ENCODE measurements around the gene PGAP3.

The PGAP3 gene

GRCh38 chr17:39660011-39660360, 27.9 kb downstream of the PGAP3 start:
- DNase-seq, result no peak
- H3K4me1 ChIP-seq (ENCODE audit: control extremely low read depth in 1 of 4, control insufficient read depth in 4 of 4, insufficient read depth in 4 of 4, low read length in 3 of 4), result peaks cover 0 to 71% (median 34%) of the 10 kb centered on the region in 4 experiments
- H3K36me3 ChIP-seq (ENCODE audit: control insufficient read depth in 4 of 4, insufficient read depth in 4 of 4, low read length in 3 of 4), result peaks cover 2 to 61% (median 29%) of the 10 kb centered on the region in 4 experiments
- H3K27ac ChIP-seq (ENCODE audit: insufficient read depth in 1 of 2, low read depth in 1 of 2, low read length in 2 of 2, poor library complexity in 1 of 2, severe bottlenecking in 2 of 2), result peak overlapping the region; percentile 64 to 79
- peak overlapping the region in 4 of 7 experiments; percentile 29 to 67 (median 50) for H3K4me3 ChIP-seq (ENCODE audit: control insufficient read depth in 1 of 7, extremely low read depth in 1 of 7, insufficient read depth in 4 of 7, low read depth in 2 of 7, low read length in 6 of 7)
- ChIA-PET POLR2A (no interaction called here), CTCF (interaction anchor here (1.0 to 22.5 kb wide), 3 partner anchors 10 to 34 kb away, joined by 4 to 445 read pairs (median 25); partner anchors contain the start of genes PNMT and PPP1R1B)
- no peaks in the 10 kb centered on the region for H3K27me3 ChIP-seq (replicated peaks in 2 of 5; ENCODE audit: control insufficient read depth in 4 of 5, insufficient read depth in 5 of 5, low read length in 4 of 5)
- WGBS (ENCODE audit: insufficient coverage), result 29% methylated on average over 5 of the region's 5 CpGs
- H3K9me3 ChIP-seq (ENCODE audit: control extremely low read depth in 1 of 5, control insufficient read depth in 4 of 5, insufficient read depth in 2 of 5, low read depth in 1 of 5, low read length in 4 of 5), result no peaks in the 10 kb centered on the region

GRCh38 chr17:39659279-39660010, 28.4 kb downstream of the PGAP3 start:
- CTCF ChIA-PET, result interaction anchor here (1.0 to 22.5 kb wide), 3 partner anchors 11 to 34 kb away, joined by 4 to 445 read pairs (median 25); partner anchors contain the start of genes PNMT and PPP1R1B
- peaks cover 4 to 61% (median 29%) of the 10 kb centered on the region in 4 experiments for H3K36me3 ChIP-seq (ENCODE audit: control insufficient read depth in 4 of 4, insufficient read depth in 4 of 4, low read length in 3 of 4)

DNA sequence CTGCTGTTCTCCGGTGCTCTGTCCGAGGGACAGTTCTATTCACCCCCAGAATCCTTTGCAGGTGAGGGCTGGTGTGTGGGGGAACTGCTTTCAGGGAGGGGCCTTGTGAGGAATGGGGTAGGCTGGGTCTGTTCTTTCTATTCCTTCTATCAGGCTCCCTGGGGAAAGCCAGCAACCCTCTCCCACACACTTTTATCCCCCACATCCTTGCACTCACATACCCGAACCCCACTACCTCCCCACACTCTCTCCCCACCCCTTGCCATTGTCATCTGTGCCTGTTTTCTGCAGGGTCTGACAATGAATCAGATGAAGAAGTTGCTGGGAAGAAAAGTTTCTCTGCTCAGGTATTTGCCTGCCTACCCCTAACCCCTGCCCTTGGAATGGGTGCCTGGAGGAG, 29.1 kb downstream of the PGAP3 start:
- Histone ChIP-seq H3K4me1 (ENCODE audit: control extremely low read depth in 1 of 4, control insufficient read depth in 4 of 4, insufficient read depth in 4 of 4, low read length in 3 of 4) (peaks cover 0 to 61% (median 30%) of the 10 kb centered on the region in 4 experiments), H3K4me3 (ENCODE audit: control insufficient read depth in 1 of 7, extremely low read depth in 1 of 7, insufficient read depth in 4 of 7, low read depth in 2 of 7, low read length in 6 of 7) (no peak overlapping the region), H3K36me3 (ENCODE audit: control insufficient read depth in 4 of 4, insufficient read depth in 4 of 4, low read length in 3 of 4) (peaks cover 4 to 61% (median 29%) of the 10 kb centered on the region in 4 experiments), H3K27me3 (replicated peaks in 2 of 5; ENCODE audit: control insufficient read depth in 4 of 5, insufficient read depth in 5 of 5, low read length in 4 of 5) (no peaks in the 10 kb centered on the region), H3K9me3 (ENCODE audit: control extremely low read depth in 1 of 5, control insufficient read depth in 4 of 5, insufficient read depth in 2 of 5, low read depth in 1 of 5, low read length in 4 of 5) (no peaks in the 10 kb centered on the region), H3K27ac (ENCODE audit: insufficient read depth in 1 of 2, low read depth in 1 of 2, low read length in 2 of 2, poor library complexity in 1 of 2, severe bottlenecking in 2 of 2) (peak overlapping the region; percentile 64 to 79)
- 100% methylated on average over 2 of the region's 3 CpGs for WGBS (ENCODE audit: insufficient coverage)
- DNase-seq, result no peak
- ChIA-PET CTCF (interaction anchor here (9.7 to 16.4 kb wide), 2 partner anchors 13 to 20 kb away, joined by 155 to 198 read pairs; partner anchors contain the start of genes PNMT, STARD3 and TCAP), POLR2A (no interaction called here)

More at GRCh38 chr17:39659279-39660010, 28.4 kb downstream of the PGAP3 start:
- POLR2A ChIA-PET, result no interaction called here
- Histone ChIP-seq H3K27ac (ENCODE audit: insufficient read depth in 1 of 2, low read depth in 1 of 2, low read length in 2 of 2, poor library complexity in 1 of 2, severe bottlenecking in 2 of 2) (peak overlapping the region; percentile 64 to 79), H3K4me3 (ENCODE audit: control insufficient read depth in 1 of 7, extremely low read depth in 1 of 7, insufficient read depth in 4 of 7, low read depth in 2 of 7, low read length in 6 of 7) (peak overlapping the region in 4 of 7 experiments; percentile 29 to 67 (median 50)), H3K27me3 (replicated peaks in 2 of 5; ENCODE audit: control insufficient read depth in 4 of 5, insufficient read depth in 5 of 5, low read length in 4 of 5) (no peaks in the 10 kb centered on the region), H3K9me3 (ENCODE audit: control extremely low read depth in 1 of 5, control insufficient read depth in 4 of 5, insufficient read depth in 2 of 5, low read depth in 1 of 5, low read length in 4 of 5) (no peaks in the 10 kb centered on the region), H3K4me1 (ENCODE audit: control extremely low read depth in 1 of 4, control insufficient read depth in 4 of 4, insufficient read depth in 4 of 4, low read length in 3 of 4) (peaks cover 0 to 67% (median 33%) of the 10 kb centered on the region in 4 experiments)
- peak; percentile 33 to 83 (median 74) for DNase-seq
- WGBS (ENCODE audit: insufficient coverage), result 14% methylated on average over 6 of the region's 15 CpGs

DNA sequence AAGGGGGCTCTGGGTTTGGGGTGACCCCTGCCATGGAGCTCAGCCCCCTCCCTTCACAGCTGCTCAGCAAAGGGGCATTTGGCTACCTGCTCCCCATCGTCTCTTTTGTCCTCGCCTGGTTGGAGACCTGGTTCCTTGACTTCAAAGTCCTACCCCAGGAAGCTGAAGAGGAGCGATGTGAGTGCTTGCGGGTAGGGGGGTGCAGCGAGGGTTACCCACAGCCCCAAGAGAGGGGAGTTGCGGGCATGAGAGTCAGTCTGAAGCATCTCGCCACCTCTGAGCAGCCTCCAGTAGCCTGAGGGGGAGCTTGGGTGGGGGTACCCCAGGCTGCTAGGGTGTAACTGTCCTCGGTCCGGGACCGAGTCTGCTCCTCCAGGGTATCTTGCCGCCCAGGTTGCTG, 29.5 kb downstream of the PGAP3 start:
- Histone ChIP-seq H3K9me3 (ENCODE audit: control extremely low read depth in 1 of 5, control insufficient read depth in 4 of 5, insufficient read depth in 2 of 5, low read depth in 1 of 5, low read length in 4 of 5) (no peaks in the 10 kb centered on the region), H3K4me1 (ENCODE audit: control extremely low read depth in 1 of 4, control insufficient read depth in 4 of 4, insufficient read depth in 4 of 4, low read length in 3 of 4) (peaks cover 0 to 58% (median 28%) of the 10 kb centered on the region in 4 experiments), H3K4me3 (ENCODE audit: control insufficient read depth in 1 of 7, extremely low read depth in 1 of 7, insufficient read depth in 4 of 7, low read depth in 2 of 7, low read length in 6 of 7) (no peak overlapping the region), H3K27me3 (replicated peaks in 2 of 5; ENCODE audit: control insufficient read depth in 4 of 5, insufficient read depth in 5 of 5, low read length in 4 of 5) (no peaks in the 10 kb centered on the region), H3K36me3 (ENCODE audit: control insufficient read depth in 4 of 4, insufficient read depth in 4 of 4, low read length in 3 of 4) (peaks cover 4 to 61% (median 29%) of the 10 kb centered on the region in 4 experiments), H3K27ac (ENCODE audit: insufficient read depth in 1 of 2, low read depth in 1 of 2, low read length in 2 of 2, poor library complexity in 1 of 2, severe bottlenecking in 2 of 2) (peak overlapping the region in 1 of 2 experiments; percentile 79)
- POLR2A ChIA-PET, result no interaction called here
- 95% methylated on average over 9 of the region's 11 CpGs for WGBS (ENCODE audit: insufficient coverage)
- CTCF ChIA-PET, result interaction anchor here (1.7 to 16.4 kb wide), 3 partner anchors 14 to 37 kb away, joined by 7 to 198 read pairs (median 155); partner anchors contain the start of genes PNMT, STARD3 and TCAP
- no peak for DNase-seq

- Histone ChIP-seq H3K9me3 (ENCODE audit: control extremely low read depth in 1 of 5, control insufficient read depth in 4 of 5, insufficient read depth in 2 of 5, low read depth in 1 of 5, low read length in 4 of 5) (no peaks in the 10 kb centered on the region), H3K36me3 (ENCODE audit: control insufficient read depth in 4 of 4, insufficient read depth in 4 of 4, low read length in 3 of 4) (peaks cover 4 to 33% (median 15%) of the 10 kb centered on the region in 4 experiments), H3K27ac (ENCODE audit: insufficient read depth in 1 of 2, low read depth in 1 of 2, low read length in 2 of 2, poor library complexity in 1 of 2, severe bottlenecking in 2 of 2) (no peak overlapping the region), H3K27me3 (replicated peaks in 2 of 5; ENCODE audit: control insufficient read depth in 4 of 5, insufficient read depth in 5 of 5, low read length in 4 of 5) (no peaks in the 10 kb centered on the region), H3K4me1 (ENCODE audit: control extremely low read depth in 1 of 4, control insufficient read depth in 4 of 4, insufficient read depth in 4 of 4, low read length in 3 of 4) (peaks cover 0 to 37% (median 21%) of the 10 kb centered on the region in 4 experiments), H3K4me3 (ENCODE audit: control insufficient read depth in 1 of 7, extremely low read depth in 1 of 7, insufficient read depth in 4 of 7, low read depth in 2 of 7, low read length in 6 of 7) (no peak overlapping the region)
- no CpG with 5 or more reads among the region's 2 CpGs for WGBS (ENCODE audit: insufficient coverage)
- CTCF ChIA-PET, result interaction anchor here (0.8 to 16.4 kb wide), 7 partner anchors 16 to 79 kb away, joined by 3 to 198 read pairs (median 15); partner anchors contain the start of genes PNMT, PPP1R1B, STARD3 and TCAP
- no peak for DNase-seq
- POLR2A ChIA-PET, result no interaction called here
These were observed 32.8 kb downstream of the PGAP3 start for GRCh38 chr17:39655105-39655504.

GRCh38 chr17:39653662-39654331, 34.1 kb downstream of the PGAP3 start:
- H3K27me3 ChIP-seq (replicated peaks in 2 of 5; ENCODE audit: control insufficient read depth in 4 of 5, insufficient read depth in 5 of 5, low read length in 4 of 5), result no peaks in the 10 kb centered on the region
- WGBS (ENCODE audit: insufficient coverage), result 79% methylated on average over 12 of the region's 14 CpGs
- no peak overlapping the region for H3K4me3 ChIP-seq (ENCODE audit: control insufficient read depth in 1 of 7, extremely low read depth in 1 of 7, insufficient read depth in 4 of 7, low read depth in 2 of 7, low read length in 6 of 7)
- no peaks in the 10 kb centered on the region for H3K9me3 ChIP-seq (ENCODE audit: control extremely low read depth in 1 of 5, control insufficient read depth in 4 of 5, insufficient read depth in 2 of 5, low read depth in 1 of 5, low read length in 4 of 5)
- peaks cover 4 to 30% (median 16%) of the 10 kb centered on the region in 4 experiments for H3K36me3 ChIP-seq (ENCODE audit: control insufficient read depth in 4 of 4, insufficient read depth in 4 of 4, low read length in 3 of 4)
- peaks cover 0 to 28% (median 16%) of the 10 kb centered on the region in 4 experiments for H3K4me1 ChIP-seq (ENCODE audit: control extremely low read depth in 1 of 4, control insufficient read depth in 4 of 4, insufficient read depth in 4 of 4, low read length in 3 of 4)
- ChIA-PET CTCF (interaction anchor here (0.5 to 16.4 kb wide), 12 partner anchors 8 to 178 kb away, joined by 3 to 198 read pairs (median 4); partner anchors contain the start of genes PNMT, PPP1R1B, STARD3 and TCAP), POLR2A (no interaction called here)
- no peak overlapping the region for H3K27ac ChIP-seq (ENCODE audit: insufficient read depth in 1 of 2, low read depth in 1 of 2, low read length in 2 of 2, poor library complexity in 1 of 2, severe bottlenecking in 2 of 2)
- peak; percentile 63 to 78 (median 70) for DNase-seq
